ENCODE results near the gene XPR1. TPM values are rescaled to one million over a fixed set of nuclear protein-coding genes. Genes with fewer than 3 reads are reported as not detected.

XPR1 gene
- total and polyA plus RNA-seq, 8 donors: 0.92 to 27.0 (median 4.5) TPM

DNA sequence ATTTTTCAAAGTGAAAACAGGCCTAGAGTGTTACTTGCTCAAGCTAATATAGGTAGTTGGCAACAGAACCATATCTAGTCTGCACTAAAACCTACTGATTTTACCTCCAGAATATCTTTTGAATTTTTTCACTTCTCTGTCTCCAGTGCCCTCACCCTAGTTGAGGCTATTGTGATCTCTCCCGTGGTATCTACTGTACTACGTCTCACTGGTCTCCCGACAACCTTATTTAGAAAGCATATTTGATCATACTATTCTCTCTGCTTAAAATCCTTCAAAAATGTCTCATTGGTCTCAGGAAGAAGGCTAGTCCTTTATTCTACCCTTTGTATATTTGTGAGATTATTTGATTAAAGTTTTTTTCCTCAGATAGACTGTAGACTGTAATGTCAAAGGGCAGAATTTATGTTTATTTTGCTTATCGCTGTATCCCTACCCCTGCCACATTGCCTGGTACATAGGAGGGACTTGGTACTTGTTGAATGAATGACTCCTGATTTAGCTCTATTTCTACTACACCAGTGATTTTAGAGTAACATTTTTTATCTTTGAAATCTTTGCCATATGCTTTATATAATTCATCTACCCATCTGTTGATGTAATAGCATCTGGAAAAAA lies 145.4 kb downstream of the XPR1 start:
- no peak for TF ChIP-seq POLR2AphosphoS5 (IDR thresholded peaks at IDR 0.05)
- TF ChIP-seq, protein P1, sequence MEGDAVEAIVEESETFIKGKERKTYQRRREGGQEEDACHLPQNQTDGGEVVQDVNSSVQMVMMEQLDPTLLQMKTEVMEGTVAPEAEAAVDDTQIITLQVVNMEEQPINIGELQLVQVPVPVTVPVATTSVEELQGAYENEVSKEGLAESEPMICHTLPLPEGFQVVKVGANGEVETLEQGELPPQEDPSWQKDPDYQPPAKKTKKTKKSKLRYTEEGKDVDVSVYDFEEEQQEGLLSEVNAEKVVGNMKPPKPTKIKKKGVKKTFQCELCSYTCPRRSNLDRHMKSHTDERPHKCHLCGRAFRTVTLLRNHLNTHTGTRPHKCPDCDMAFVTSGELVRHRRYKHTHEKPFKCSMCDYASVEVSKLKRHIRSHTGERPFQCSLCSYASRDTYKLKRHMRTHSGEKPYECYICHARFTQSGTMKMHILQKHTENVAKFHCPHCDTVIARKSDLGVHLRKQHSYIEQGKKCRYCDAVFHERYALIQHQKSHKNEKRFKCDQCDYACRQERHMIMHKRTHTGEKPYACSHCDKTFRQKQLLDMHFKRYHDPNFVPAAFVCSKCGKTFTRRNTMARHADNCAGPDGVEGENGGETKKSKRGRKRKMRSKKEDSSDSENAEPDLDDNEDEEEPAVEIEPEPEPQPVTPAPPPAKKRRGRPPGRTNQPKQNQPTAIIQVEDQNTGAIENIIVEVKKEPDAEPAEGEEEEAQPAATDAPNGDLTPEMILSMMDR (IDR thresholded peaks at IDR 0.05): no peak
- no peak for TF ChIP-seq EP300 (IDR thresholded peaks at IDR 0.05)
- TF ChIP-seq POLR2A (IDR thresholded peaks at IDR 0.05): no peak
- no peak overlapping the region for H3K4me3 ChIP-seq
- H3K36me3 ChIP-seq: no peaks in the 10 kb centered on the region
- no peaks in the 10 kb centered on the region for H3K9me3 ChIP-seq
- peaks cover 0 to 15% (median 2%) of the 10 kb centered on the region in 4 donors for H3K4me1 ChIP-seq
- 33 to 46% (median 40%) methylated on average over 4 of the region's 4 CpGs for WGBS, 5 donors
- no peaks in the 10 kb centered on the region for H3K27me3 ChIP-seq
- H3K27ac ChIP-seq: no peak overlapping the region
- intact Hi-C loops (cut with DNase I; ENCODE audit: low total_unique reads): no loop called here
- DNase-seq: no peak

DNA sequence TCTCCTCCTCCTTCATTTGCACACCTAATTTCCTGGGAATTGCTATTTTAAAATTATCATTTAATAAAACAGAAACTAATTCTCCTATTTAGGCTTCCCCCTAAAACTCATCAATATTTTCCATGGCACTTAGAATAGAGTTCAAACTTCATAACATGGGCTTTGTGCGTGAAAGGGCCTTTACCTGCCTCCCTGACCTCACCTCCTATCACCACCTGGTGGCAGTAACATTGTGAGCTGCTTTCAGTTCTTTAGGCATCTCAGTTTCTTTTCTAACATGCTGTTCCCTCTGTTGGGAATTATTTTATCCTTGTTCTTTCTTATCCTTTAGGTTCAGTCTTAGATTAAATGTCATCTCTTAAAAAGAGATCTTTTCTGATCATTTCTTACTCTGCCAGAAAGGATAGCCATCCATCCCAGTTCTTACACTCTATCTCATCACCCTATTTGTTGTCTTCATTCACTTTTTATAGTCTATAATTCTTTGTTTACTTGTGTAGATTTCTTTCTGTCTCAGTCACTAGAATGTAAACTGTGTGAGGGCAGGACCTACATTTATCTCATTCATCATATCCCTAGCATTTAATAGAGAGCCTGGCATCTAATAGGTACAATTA lies 147.1 kb downstream of the XPR1 start:
- peak in 1 of 2 donors; percentile 33 for DNase-seq
- TF ChIP-seq POLR2A (IDR thresholded peaks at IDR 0.05): no peak
- TF ChIP-seq, protein P1 (IDR thresholded peaks at IDR 0.05): peak in 5 of 7 experiments; percentile 9 to 54 (median 33)
- no peak for TF ChIP-seq POLR2AphosphoS5 (IDR thresholded peaks at IDR 0.05)
- no peak for TF ChIP-seq EP300 (IDR thresholded peaks at IDR 0.05)
- no peaks in the 10 kb centered on the region for H3K36me3 ChIP-seq
- 55 to 83% (median 69%) methylated on average over 1 of the region's 1 CpG for WGBS, 5 donors
- peaks cover 0 to 15% (median 2%) of the 10 kb centered on the region in 4 donors for H3K4me1 ChIP-seq
- no peak overlapping the region for H3K4me3 ChIP-seq
- no peaks in the 10 kb centered on the region for H3K9me3 ChIP-seq
- H3K27me3 ChIP-seq: no peaks in the 10 kb centered on the region
- intact Hi-C loops (cut with DNase I; ENCODE audit: low total_unique reads): no loop called here
- no peak overlapping the region for H3K27ac ChIP-seq

DNA sequence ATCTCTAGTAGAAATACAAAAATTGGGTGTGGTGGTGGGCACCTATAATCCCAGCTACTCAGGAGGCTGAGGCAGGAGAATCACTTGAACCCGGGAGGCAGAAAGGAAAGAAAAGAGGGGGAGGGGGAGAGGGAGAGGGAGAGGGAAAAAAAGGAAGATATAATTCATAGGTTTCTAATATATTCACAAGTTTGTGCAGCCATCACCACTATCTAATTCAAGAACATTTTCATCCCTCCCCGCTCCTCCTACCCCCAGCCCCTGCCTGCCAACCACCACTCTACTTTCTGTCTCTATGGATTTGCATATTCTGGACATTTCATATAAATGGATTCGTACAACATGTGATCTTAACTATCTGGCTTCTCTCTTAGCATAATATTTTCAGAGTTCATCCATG lies 147.8 kb downstream of the XPR1 start:
- DNase-seq: no peak
- Histone ChIP-seq H3K36me3 (no peaks in the 10 kb centered on the region), H3K4me1 (peaks cover 0 to 15% (median 2%) of the 10 kb centered on the region in 4 donors), H3K27ac (no peak overlapping the region), H3K27me3 (no peaks in the 10 kb centered on the region), H3K9me3 (no peaks in the 10 kb centered on the region), H3K4me3 (no peak overlapping the region)
- intact Hi-C loops (cut with DNase I; ENCODE audit: low total_unique reads): no loop called here
- TF ChIP-seq POLR2AphosphoS5 (IDR thresholded peaks at IDR 0.05): no peak
- no peak for TF ChIP-seq EP300 (IDR thresholded peaks at IDR 0.05)
- no peak for TF ChIP-seq POLR2A (IDR thresholded peaks at IDR 0.05)
- TF ChIP-seq, protein P1 (IDR thresholded peaks at IDR 0.05): no peak
- WGBS, 5 donors: 95 to 97% (median 97%) methylated on average over 3 of the region's 3 CpGs

DNA sequence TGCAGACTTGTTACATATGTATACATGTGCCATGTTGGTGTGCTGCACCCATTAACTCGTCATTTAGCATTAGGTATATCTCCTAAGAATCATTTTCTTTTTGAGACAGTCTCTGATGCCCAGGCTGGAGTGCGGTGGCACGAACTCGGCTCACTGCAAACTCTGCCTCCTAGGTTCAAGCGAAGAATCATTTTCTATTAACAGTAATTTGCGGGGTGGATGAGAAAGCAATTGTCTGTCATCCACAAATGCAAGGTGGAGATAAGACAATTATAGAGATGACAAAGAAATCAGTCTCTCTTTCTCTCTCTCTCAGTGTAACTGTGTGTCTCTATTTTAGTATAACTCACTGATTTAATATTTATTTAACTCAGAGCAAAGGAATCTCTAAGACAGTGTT lies 149.9 kb downstream of the XPR1 start:
- WGBS, 5 donors: 95 to 99% (median 96%) methylated on average over 6 of the region's 6 CpGs
- intact Hi-C loops (cut with DNase I; ENCODE audit: low total_unique reads): no loop called here
- no peaks in the 10 kb centered on the region for H3K9me3 ChIP-seq

More for the DNA sequence above, 149.9 kb downstream of the XPR1 start:
- no peak overlapping the region for H3K4me3 ChIP-seq
- DNase-seq: no peak
- no peaks in the 10 kb centered on the region for H3K27me3 ChIP-seq
- peaks cover 0 to 26% (median 8%) of the 10 kb centered on the region in 4 donors for H3K4me1 ChIP-seq
- TF ChIP-seq POLR2AphosphoS5 (IDR thresholded peaks at IDR 0.05) (no peak), POLR2A (IDR thresholded peaks at IDR 0.05) (no peak), EP300 (IDR thresholded peaks at IDR 0.05) (no peak)
- TF ChIP-seq, protein P1 (IDR thresholded peaks at IDR 0.05): no peak
- H3K27ac ChIP-seq: no peak overlapping the region
- no peaks in the 10 kb centered on the region for H3K36me3 ChIP-seq
